ENCODE results near the gene SPATA32.

SPATA32 gene

DNA sequence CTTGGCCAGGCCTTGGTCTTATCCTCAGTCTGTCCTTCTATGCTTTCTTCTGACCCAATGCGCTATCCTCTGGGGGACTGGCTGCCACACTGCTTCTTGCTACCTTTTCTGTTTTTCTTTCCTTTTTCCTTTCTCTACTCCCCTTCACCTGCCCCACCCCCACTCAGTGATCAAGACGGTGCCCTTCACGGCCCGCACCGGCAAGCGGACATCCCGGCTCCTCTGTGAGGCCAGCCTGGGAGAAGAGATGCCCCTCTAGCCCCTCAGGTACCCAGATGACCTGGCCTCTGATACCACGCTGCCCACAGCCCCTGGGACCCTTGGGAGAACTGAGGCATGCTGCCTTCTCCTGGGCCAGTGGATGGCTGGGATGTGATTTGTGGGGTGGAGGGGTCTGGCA, 15.6 kb downstream of the SPATA32 start:
- DNase-seq, result no peak

DNA sequence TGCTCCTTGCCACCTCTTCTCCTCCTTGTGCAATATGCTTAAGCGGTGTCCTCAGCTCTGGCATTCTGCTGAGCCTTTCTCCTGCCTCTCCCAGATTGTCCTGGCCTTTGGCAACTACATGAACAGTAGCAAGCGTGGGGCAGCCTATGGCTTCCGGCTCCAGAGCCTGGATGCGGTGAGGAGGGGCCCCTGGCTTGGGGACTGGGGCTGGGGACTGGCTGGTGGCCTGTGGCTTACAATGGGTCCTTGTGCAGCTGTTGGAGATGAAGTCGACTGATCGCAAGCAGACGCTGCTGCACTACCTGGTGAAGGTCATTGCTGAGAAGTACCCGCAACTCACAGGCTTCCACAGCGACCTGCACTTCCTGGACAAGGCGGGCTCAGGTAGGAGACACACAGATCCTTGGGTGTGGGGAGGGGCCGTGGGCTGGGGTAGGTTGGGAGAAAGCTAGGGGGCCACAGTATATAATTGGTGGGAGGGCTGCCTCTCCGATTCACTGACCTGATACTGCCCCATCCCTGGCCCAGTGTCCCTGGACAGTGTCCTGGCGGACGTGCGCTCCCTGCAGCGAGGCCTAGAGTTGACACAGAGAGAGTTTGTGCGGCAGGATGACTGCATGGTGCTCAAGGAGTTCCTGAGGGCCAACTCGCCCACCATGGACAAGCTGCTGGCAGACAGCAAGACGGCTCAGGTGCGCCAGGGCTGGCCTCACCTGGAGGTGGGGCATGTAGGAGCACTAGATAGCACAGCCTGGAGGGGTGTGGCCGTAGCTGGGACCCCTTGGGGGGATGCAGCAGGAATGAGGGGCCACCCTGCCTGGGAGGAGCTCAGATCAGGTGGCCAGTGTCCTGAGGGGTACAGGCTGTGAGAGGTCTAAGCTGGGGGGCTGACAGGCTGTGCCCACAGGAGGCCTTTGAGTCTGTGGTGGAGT, 16.9 kb downstream of the SPATA32 start:
- no peak for DNase-seq

DNA sequence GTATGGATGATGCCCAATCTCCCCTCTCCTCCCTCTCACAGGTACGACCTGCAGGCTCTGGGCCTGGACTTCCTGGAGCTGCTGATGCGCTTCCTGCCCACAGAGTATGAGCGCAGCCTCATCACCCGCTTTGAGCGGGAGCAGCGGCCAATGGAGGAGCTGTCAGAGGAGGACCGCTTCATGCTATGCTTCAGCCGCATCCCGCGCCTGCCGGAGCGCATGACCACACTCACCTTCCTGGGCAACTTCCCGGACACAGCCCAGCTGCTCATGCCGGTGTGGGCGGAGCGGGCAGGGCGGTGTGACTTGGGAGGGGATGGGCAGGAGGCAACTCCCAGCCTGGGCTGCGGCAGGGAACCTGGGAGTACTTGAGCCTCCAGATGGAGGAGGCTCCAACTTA, 18.1 kb downstream of the SPATA32 start:
- DNase-seq, result no peak

DNA sequence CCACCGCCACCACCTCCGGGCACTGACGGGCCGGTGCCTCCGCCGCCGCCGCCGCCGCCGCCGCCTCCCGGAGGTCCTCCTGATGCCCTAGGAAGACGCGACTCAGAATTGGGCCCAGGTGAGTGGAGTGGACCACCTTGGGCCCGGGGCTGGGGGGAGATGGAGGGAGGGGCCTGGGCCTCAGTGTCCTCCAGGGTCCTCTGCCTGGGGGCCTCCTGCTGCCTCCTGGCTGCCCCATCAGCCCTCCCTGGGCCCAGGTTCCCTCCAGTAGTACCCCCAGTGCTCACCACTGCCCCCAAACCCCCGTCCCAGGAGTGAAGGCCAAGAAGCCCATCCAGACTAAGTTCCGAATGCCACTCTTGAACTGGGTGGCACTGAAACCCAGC, 19.9 kb downstream of the SPATA32 start:
- no peak for DNase-seq

DNA sequence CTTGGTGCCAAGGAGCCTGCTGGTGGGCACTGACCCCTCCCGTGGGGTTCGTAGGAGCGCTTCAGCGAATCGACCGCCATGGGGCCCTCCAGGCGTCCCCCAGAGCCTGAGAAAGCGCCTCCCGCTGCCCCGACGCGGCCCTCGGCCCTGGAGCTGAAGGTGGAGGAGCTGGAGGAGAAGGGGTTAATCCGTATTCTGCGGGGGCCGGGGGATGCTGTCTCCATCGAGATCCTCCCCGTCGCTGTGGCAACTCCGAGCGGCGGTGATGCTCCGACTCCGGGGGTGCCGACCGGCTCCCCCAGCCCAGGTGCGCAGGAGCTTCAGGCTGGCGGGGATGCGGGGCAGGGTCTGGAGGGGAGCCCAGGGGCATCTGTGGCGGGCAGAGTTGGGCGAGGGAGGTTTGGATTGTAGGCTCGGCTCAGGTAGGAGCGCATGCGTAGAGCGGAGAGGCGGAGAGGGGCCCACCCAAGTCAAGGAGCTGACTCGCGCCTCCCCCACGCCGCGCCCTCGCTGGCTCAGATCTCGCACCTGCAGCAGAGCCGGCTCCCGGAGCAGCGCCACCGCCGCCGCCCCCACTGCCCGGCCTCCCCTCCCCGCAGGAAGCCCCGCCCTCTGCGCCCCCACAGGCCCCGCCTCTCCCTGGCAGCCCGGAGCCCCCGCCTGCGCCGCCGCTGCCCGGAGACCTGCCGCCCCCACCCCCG, 20.4 kb downstream of the SPATA32 start:
- DNase-seq, result no peak

DNA sequence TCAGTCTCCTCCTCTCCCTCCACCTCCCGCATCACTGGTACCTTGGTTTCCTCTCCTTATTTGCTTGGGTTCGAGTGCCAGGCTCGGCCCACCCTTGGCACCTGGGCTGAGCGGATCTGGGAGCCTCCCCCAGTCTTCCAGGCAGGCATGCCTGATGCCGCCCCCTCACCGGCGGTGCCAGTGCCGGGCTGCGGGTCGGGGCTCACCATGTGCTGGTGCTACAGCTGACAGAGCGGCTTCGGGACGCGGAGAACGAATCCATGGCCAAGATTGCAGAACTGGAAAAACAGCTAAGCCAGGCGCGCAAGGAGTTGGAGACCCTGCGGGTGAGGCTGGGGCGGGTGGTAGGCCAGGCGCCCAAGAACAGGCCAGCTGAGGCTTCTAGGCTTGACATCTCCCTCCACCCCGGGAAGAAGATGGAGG, 21.0 kb downstream of the SPATA32 start:
- no peak for DNase-seq

DNA sequence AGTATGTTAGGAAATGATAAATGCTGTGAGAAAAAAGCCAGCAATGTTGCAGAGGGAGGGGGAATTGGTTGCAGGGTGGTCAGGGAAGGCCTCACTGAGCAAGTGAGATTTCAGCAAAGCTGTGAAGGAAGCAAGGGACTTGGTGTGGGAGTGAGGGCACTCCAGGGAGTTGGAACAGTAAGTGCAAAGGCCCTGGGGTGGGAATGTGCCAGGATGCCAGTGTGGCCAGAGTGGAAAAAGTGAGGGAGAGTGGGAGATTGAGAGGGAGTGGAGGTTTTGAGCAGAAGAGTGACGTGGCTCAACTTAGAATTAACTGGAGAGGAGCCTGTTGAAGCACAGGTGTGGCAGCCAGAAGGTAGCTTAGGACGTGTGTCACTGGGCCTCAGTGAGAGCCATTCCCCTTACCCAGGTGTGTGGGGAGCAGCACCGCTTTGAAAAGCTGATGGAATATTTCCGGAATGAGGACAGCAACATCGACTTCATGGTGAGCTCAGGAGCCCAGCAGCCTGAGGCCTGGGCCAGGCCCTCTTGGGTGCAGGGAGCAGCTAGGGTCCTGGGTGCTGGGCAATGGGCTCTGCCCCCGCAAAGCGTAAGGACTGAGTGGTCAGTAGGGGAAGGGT, 23.6 kb downstream of the SPATA32 start:
- no peak for DNase-seq

DNA sequence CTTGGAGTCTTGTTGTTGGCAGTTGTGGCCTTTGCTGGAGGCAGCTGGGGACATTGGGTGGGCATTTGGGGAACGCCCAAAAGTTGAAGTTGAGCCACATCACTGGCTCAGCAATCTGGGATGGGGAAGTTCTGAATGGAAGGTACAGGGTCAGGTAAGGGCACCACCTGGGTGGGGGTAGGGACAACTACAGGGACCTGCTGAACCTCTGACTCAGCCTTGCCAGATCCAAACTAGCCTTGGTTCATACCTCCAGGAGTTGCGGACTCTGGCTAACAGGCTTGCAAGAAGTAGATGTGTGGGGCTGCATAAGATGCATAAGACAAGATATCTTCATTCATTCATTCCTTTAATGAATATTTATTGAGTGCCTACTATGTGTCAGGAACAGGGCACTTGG, 24.2 kb downstream of the SPATA32 start:
- no peak for DNase-seq

DNA sequence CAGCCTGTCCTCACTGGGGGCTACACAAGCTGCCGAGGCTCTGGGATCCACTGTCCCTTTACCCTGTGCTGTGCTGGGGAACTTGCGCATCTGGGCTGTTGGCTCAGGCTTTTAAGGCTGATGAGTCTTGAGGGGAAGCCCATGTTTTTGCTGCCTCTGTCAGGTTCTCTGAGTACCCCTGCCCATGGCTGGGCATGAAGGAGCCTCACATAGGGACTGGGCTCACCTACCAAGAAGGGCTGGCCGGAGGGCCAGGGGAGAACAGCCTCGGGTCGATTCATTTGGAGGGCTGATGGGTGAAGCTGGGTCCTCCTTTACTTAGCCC, 25.6 kb downstream of the SPATA32 start:
- no peak for DNase-seq

DNA sequence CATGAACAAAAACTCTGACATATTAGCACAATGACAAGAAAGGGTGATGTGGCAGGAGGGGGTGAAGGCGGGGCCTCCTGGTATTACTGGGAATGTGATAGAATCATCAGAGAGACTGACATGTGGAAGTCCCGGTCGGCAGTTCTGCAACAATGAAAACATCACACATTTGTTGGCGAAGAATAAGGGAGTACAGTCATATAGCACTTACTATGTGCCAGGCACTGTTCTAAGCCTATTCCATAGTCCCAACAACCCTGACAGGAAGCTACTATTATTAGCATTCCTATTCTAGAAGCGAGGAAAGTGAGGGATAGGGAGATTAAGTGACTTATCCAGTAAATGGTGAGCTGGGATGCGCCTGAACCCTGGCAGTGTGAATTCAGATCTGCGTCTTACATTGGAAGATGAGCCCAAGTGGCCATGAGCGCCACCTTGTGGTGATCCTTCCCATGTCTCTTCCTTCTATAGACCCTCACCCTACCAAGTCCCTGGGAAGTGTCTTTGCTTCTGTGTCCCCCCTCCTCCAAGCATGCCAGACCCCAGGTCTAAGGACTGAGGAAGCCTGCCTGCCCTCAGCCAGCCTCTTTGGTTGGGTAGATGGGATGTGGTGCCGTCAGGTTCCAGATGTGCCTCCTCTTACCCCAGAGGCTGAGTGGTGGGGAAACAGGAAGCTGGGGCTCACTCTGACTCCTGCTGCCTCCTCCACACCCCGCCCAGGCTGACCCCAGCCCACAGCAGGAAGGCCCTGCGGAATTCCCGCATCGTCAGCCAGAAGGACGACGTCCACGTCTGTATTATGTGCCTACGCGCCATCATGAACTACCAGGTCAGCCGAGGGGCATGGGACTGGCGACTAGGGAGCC, 26.2 kb downstream of the SPATA32 start:
- DNase-seq, result peak; percentile 83

DNA sequence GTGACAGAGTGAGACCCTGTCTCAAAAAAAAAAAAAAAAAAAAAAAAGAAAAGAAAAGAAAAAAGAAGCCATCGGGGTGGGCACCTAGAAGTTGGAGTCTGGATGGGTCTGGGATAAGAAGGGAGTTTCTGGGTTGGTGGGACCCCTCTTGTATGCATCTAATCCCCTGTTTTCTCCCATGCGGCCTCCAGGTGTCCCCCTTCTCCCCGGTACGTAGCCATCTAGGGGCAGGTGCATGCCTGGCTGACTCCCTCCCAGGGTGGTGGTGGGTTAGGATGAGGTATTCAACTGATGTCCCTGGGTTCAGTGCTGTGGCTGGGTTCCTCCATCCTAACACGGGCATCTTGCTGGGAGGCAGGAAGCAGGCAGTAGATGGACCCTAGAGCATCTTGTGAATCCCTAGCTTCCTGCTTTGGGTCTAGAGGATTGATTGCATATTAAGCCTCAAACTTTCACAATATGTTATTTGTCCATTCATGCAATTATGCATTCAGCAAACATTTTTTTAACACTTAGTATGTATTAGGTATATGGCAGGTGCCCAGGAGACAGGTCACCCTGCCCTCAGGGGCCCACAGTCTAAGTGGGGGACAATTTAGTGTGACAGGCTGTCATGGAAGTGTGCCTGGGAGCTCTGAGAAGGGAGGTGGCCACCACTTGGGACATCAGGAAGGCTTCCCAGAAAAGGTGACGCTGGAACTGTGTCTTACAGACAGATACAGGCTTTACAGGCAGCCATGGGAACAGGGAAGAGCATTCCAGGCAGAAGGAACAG, 27.1 kb downstream of the SPATA32 start:
- DNase-seq, result peak; percentile 44

DNA sequence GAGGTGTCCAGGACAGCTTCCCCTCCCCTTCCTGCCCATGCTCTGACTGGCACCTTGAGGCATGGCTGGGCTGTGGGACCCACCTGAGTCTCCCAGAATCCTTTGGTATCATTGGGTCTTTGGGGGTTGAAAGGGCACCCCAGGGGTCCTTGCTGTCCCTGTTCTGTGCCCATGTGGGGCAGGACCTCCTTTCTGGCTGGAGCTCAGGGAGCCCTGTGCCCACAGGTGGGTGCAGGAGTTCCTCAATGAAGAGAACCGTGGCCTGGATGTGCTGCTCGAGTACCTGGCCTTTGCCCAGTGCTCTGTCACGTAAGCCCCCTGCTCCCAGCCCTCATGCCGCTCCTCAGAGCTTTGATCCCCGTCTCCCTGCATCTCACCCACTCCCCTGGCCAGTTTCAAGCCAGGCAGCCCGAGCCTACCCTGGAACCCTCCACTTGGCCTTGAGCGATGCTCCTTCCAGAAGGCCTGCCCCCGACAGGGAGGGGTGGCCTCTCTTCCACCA, 28.4 kb downstream of the SPATA32 start:
- DNase-seq, result no peak

DNA sequence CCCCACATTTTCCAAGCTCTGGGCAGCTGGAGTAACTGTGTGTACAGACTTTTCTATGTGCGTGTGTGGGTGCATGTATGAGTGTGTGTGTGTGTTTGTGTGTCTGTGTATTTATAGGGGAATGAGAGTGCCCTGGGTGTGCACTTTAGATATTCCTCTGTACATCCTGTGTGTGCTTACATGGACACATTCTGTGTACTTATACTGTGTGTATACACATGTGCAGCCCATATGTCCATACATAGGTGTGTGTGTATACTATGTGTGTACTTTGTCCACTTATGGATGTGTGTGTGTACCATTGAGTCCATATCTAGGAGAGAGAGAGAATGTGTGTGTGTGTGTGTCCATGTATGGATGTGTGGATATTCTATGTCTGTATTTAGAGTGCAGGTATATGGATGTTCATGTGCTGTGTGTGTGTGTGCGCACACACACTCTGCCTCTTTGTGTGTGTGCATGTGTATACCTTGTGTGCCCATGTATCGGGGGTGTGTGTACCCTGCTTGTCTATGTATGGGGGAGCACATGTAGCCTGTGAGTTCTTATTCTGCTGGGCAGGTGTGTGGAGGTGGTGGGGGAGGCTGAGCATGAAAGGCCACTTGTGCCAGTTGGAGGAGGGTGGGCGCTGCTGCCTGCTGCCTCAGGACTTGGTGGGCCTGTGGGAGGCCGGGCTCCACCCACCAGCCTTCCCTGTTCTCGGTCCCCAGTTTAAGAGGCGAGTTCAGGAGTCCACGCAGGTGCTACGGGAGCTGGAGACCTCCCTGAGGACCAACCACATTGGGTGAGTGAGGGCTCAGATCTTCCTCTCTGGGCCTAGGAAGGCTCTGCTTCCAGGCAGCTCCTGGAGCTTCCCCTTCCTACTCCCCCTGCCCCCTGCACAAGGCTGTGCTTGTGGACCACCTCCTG, 29.1 kb downstream of the SPATA32 start:
- DNase-seq, result no peak

DNA sequence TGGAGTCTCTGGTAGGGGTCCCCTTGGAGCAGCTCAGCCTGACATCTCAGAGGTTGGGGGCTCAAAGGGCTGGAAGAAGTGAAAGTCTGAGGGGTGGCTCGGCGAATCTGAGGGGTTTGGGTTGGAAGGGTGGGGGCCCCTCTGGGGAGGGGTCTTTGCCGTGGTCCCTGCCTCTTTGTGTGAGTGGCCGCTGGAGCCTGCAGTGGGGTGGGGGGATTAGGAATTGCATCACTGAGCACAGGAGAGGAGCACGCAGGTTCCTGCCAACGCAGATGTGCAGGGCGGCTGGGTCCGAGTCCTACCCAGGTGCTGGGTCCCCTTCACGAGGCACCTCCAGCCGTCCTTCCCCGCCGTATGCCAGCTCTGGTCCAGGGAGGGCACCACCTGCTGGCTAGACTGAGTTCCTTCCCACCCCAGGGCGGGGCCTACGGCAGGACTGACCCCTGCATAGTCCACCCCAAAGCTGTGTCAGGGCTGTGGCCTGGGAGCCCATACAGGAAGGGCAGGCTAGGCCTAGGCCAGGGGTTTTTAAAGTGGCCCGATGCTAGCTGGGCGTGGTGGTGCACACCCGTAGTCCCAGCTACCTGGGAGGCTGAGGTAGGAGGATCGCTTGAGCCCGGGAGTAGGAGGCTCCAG, 30.3 kb downstream of the SPATA32 start:
- no peak for DNase-seq

DNA sequence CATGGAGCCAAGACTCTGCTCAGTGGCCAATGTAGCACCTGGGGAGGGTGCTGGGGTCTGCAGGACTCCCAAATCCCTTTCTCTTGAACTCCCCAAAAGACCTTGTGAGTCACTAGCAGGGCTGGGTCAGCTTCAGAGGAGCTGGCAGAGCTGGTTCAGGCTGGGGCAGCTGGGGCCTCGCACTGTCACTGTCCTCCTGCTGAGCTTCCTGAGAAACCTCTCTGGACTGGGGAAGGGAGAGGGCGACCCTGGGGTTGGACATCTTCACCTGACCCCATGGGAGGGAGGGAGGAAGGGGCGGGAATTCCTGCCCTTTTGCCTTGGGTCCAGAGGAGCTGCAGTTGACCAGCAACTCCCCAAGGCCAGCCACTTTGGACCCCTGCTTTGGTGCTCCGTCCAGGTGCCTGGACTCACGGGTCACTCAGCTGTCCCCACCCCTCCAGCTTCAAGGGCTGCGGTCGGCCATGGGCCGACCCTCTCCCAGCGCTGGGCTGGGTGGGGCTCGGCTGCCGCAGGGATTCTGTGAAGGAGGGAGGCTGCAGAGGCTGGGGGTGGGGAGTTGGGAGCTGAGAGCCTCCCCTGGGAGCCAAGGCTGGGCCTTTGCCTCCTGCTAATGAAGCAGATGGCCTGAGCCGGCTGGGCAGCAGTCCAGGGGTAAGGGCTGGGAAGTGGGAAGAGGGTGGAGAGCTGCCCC, 31.0 kb downstream of the SPATA32 start:
- DNase-seq, result no peak

DNA sequence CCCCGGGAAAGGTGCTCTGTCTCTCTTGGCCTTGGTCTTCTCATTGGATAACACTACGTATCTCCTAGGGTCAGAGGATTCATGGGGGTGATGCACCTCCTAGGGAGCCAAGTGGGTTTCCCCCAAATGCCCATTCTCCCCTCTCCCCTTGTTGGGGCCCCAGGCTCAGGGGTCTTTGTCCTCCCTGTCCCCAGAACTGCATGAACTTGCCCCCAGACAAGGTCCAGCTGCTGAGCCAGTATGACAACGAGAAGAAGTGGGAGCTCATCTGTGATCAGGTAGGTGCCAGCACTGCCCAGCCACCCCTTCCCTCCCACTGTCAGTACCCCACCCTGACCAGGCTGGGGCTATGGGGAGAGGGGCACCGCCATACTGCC, 31.5 kb downstream of the SPATA32 start:
- DNase-seq, result no peak

DNA sequence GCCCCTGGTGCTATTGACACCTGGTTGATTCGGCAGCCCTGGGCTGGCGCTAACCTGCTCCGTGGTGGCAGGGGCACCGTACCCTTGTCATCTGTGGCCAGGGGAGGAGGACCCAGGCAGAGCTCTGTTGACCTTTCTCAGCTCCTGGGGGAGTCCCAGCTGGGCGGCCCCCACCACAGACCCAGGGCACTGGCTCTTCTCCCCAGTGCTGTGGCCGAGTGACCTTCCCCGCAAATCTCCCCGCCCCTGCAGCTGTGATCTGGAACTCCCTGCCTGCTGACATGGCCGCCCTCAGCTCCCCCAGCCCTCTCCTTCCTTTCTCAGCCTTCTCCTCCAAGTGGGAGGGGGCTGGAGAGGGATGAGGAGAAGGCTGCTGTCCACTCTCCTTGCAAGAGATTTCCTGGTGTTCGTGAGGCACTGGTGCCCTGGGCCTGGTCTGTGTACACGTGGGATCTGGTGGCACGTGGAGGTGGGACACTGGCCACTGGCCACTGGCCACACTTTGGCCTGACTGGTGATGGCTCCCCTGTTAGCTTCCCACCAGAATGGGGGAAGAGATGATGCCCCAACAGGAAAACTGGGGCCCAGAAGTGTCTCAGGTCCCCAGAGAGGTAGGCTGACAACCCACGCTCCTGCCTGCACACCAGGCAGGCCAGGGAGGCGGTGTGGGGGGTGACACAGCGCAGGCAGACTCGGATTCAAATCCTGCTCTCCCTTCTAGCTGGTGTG, 32.0 kb downstream of the SPATA32 start:
- DNase-seq, result no peak

DNA sequence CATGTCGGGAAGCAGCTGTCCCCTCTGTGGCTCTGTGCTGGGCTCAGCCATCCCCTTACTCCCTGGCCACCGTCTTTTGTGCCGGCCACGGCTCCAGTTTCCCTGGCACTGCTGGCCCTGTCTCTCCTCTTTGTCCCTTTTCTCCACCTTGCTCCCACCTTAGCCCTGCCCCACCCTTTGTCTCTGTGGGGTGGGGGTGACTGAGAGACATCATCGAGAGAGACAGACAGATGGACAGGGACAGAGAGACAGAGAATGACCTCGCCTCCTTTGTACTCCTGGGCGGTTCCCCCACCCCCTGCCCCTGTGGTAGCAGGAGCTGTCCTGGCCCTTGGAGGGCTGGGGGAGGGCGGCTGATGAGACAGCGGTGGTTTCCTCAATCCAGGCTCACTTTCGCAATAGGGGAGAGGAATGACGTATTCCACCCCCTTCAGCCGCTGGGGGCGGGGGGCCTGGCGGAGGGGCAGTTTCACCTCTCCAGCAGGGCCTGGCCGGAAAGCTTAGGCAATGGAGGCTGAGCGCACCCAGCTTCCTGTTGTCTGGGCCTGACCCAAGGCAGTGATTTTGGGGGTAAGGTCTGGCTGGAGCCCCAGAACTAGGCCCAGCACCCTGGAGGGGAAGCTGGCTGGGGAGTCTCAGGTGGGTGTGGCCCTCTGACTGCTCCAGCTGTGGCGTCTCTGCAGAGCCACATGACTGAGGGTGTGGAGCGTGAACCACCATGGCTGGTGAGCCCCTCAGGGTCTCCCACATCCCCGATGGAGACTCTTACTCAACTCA, 32.9 kb downstream of the SPATA32 start:
- peak; percentile 81 for DNase-seq

Measured in T-helper 9 cell (primary cell).